GM04504 (cell line): ENCODE data around the gene IL21R.

Source experiments
- DNase-seq: peaks from one replicate; pipeline ENCODE4 v3.0.0-alpha.2; 2012; ENCODE audit warnings: low read depth

The IL21R gene

GRCh38 chr16:27464626-27465482, 62.9 kb downstream of the IL21R start:
- no peak for DNase-seq

- DNase-seq: no peak
These were observed 63.5 kb downstream of the IL21R start for GRCh38 chr16:27465483-27465879.

- no peak for DNase-seq
These were observed 67.1 kb downstream of the IL21R start for GRCh38 chr16:27468941-27469531.

GRCh38 chr16:27470567-27471431, 68.8 kb downstream of the IL21R start:
- DNase-seq: peak; percentile 81

- no peak for DNase-seq
These were observed 69.7 kb downstream of the IL21R start for GRCh38 chr16:27471661-27472060.

- no peak for DNase-seq
These were observed 70.4 kb downstream of the IL21R start for GRCh38 chr16:27472091-27473020.

- no peak for DNase-seq
These were observed 71.3 kb downstream of the IL21R start for GRCh38 chr16:27473101-27473900.

- no peak for DNase-seq
These were observed 72.1 kb downstream of the IL21R start for GRCh38 chr16:27474041-27474440.

- DNase-seq: no peak
These were observed 72.9 kb downstream of the IL21R start for GRCh38 chr16:27474921-27475320.

GRCh38 chr16:27475561-27475960, 73.6 kb downstream of the IL21R start:
- DNase-seq: peak; percentile 79

- DNase-seq: no peak
These were observed 74.3 kb downstream of the IL21R start for GRCh38 chr16:27476240-27476639.

GRCh38 chr16:27480761-27481160, 78.8 kb downstream of the IL21R start:
- DNase-seq: no peak

- no peak for DNase-seq
These were observed 79.4 kb downstream of the IL21R start for GRCh38 chr16:27481282-27481934.

GRCh38 chr16:27482397-27483087, 80.6 kb downstream of the IL21R start:
- no peak for DNase-seq

GRCh38 chr16:27483088-27483437, 81.1 kb downstream of the IL21R start:
- DNase-seq: no peak

GRCh38 chr16:27483624-27484023, 81.7 kb downstream of the IL21R start:
- DNase-seq: no peak

GRCh38 chr16:27485126-27485525, 83.2 kb downstream of the IL21R start:
- no peak for DNase-seq

GRCh38 chr16:27485811-27486210, 83.8 kb downstream of the IL21R start:
- no peak for DNase-seq

GRCh38 chr16:27486344-27486743, 84.4 kb downstream of the IL21R start:
- no peak for DNase-seq

GRCh38 chr16:27486760-27487159, 84.8 kb downstream of the IL21R start:
- no peak for DNase-seq
